GM23338 (cell line): ENCODE results near the gene MAD1L1. TPM values are rescaled to one million over a fixed set of nuclear protein-coding genes. Genes with fewer than 3 reads are reported as not detected.

Experiments used
- ATAC-seq: fragments of 200-7000 bp; cut with Tn5 transposase; 3 replicates; pipeline ENCODE4 v1.9.1; 2020
- DNase-seq: peaks from one replicate; pipeline ENCODE4 v3.0.0-alpha.2; 2015; ENCODE audit warnings: low spot score
- H2AFZ ChIP-seq: fragments of 200-600 bp; sonication (generic); 2 replicates; pipeline ENCODE4 v1.8.0; 2016; ENCODE audit warnings: antibody characterized with exemption, mild to moderate bottlenecking, moderate library complexity
- H3F3A ChIP-seq: fragments of 200-600 bp; sonication (generic); replicated peaks from 2 replicates; pipeline ENCODE4 v1.8.0; 2017; ENCODE audit warnings: antibody characterized with exemption, mixed run types, low read depth
- H3K27ac ChIP-seq: fragments of 200-600 bp; sonication (generic); 2 replicates; pipeline ENCODE4 v1.6.1; 2016; ENCODE audit warnings: low read depth
- H3K27me3 ChIP-seq: fragments of 200-600 bp; sonication (generic); 2 replicates; pipeline ENCODE4 v1.8.0; 2016; ENCODE audit warnings: mild to moderate bottlenecking, mixed run types, moderate library complexity; ENCODE audit not compliant: insufficient read depth
- H3K36me3 ChIP-seq: fragments of 200-600 bp; sonication (generic); 2 replicates; pipeline ENCODE4 v1.8.0; 2016; ENCODE audit warnings: mild to moderate bottlenecking; ENCODE audit not compliant: insufficient read depth
- H3K4me1 ChIP-seq: fragments of 200-600 bp; sonication (generic); 2 replicates; pipeline ENCODE4 v1.8.0; 2016; ENCODE audit warnings: mild to moderate bottlenecking, moderate library complexity; ENCODE audit not compliant: insufficient read depth
- H3K4me2 ChIP-seq: fragments of 200-600 bp; sonication (generic); 2 replicates; pipeline ENCODE4 v1.7.1; 2017; ENCODE audit warnings: mixed run types
- H3K4me3 ChIP-seq: fragments of 200-600 bp; sonication (generic); 2 replicates; pipeline ENCODE4 v1.6.1; 2016; ENCODE audit warnings: mixed run types
- H3K79me2 ChIP-seq: fragments of 200-600 bp; sonication (generic); replicated peaks from 2 replicates; pipeline ENCODE4 v1.8.0; 2017; ENCODE audit warnings: mild to moderate bottlenecking; ENCODE audit not compliant: insufficient read depth
- H3K9me2 ChIP-seq: fragments of 200-600 bp; sonication (generic); 2 replicates; pipeline ENCODE4 v1.8.0; 2017; ENCODE audit not compliant: insufficient read depth
- H4K20me1 ChIP-seq: fragments of 200-600 bp; sonication (generic); replicated peaks from 2 replicates; pipeline ENCODE4 v1.8.0; 2017; ENCODE audit warnings: mild to moderate bottlenecking; ENCODE audit not compliant: insufficient read depth
- H3K27ac Mint-ChIP-seq: 2 replicates; pipeline ENCODE4 v1.8.0; 2020; ENCODE audit warnings: inconsistent platforms, mild to moderate bottlenecking, moderate library complexity, mixed read lengths
- H3K27me3 Mint-ChIP-seq: 3 replicates; pipeline ENCODE4 v1.8.0; 2022; ENCODE audit warnings: low read depth, mild to moderate bottlenecking, moderate library complexity, mixed read lengths, inconsistent platforms; ENCODE audit not compliant: insufficient read depth, poor library complexity
- H3K36me3 Mint-ChIP-seq: 3 replicates; pipeline ENCODE4 v1.8.0; 2021; ENCODE audit warnings: low read depth, mild to moderate bottlenecking, inconsistent platforms, moderate library complexity, mixed read lengths
- H3K4me1 Mint-ChIP-seq: 3 replicates; pipeline ENCODE4 v1.8.0; 2020; ENCODE audit warnings: mild to moderate bottlenecking, inconsistent platforms, mixed read lengths
- H3K4me3 Mint-ChIP-seq: 3 replicates; pipeline ENCODE4 v1.8.0; 2021; ENCODE audit warnings: moderate library complexity, mild to moderate bottlenecking, inconsistent platforms, mixed read lengths
- H3K9me3 Mint-ChIP-seq: 3 replicates; pipeline ENCODE4 v1.8.0; 2020; ENCODE audit warnings: moderate library complexity, mild to moderate bottlenecking, inconsistent platforms, mixed read lengths
- CREB1 ChIP-seq: fragments of 250-450 bp; sonication (Bioruptor Pico); IDR thresholded peaks from 2 replicates; pipeline ENCODE4 v1.5.0; 2020; ENCODE audit warnings: low read depth, mild to moderate bottlenecking, moderate library complexity
- EZH2 ChIP-seq: fragments of 200-600 bp; sonication (generic); IDR thresholded peaks from one replicate; pipeline ENCODE4 v1.8.0; 2017; ENCODE audit warnings: antibody characterized with exemption, mild to moderate bottlenecking, low read depth; ENCODE audit not compliant: unreplicated experiment
- EZH2phosphoT487 ChIP-seq: fragments of 200-600 bp; sonication (generic); IDR thresholded peaks from one replicate; pipeline ENCODE4 v1.8.1; 2018; ENCODE audit warnings: antibody characterized with exemption; ENCODE audit not compliant: unreplicated experiment
- JUNB ChIP-seq: IDR thresholded peaks from one replicate; pipeline ENCODE4 v1.6.1; 2016; ENCODE audit warnings: antibody characterized with exemption; ENCODE audit not compliant: unreplicated experiment
- NANOG ChIP-seq: IDR thresholded peaks from 2 replicates; pipeline ENCODE4 v1.6.1; 2016; ENCODE audit warnings: antibody characterized with exemption, borderline replicate concordance
- POLR2AphosphoS5 ChIP-seq: IDR thresholded peaks from 2 replicates; pipeline ENCODE4 v1.6.1; 2016; ENCODE audit warnings: antibody characterized with exemption, low read depth
- STAT1 ChIP-seq: IDR thresholded peaks from one replicate; pipeline ENCODE4 v1.6.1; 2016; ENCODE audit warnings: antibody characterized with exemption; ENCODE audit not compliant: unreplicated experiment
- polyA plus RNA-seq: library from polyadenylated mRNA; unstranded; fragments of >200 nt; fragmentation: Nextera tagmentation; extraction: Ambion mirVana; gene quantifications from 2 replicates; pipeline ENCODE4 v1.2.1, GENCODE V29; 2016
- total RNA-seq: library from RNA; depleted of rRNA; stranded (reverse); fragments of >200 nt; shearing (Covaris generic); gene quantifications from 2 replicates; pipeline ENCODE4 v1.2.3, GENCODE V29; 2014
- TF ChIP-seq, protein P1 (sequence below), 2 experiments: fragments of 200-600 bp in 1 of 2; sonication (generic) in 1 of 2; conservative IDR thresholded peaks; 2 replicates each; pipeline versions ENCODE4 v1.5.1 to v1.6.1; 2016 to 2017; ENCODE audit warnings: antibody characterized with exemption in 2 of 2, low read depth in 2 of 2, mild to moderate bottlenecking in 2 of 2, moderate library complexity in 1 of 2
- TF ChIP-seq, protein P2 (sequence below): IDR thresholded peaks from one replicate; pipeline ENCODE4 v1.6.1; 2018; ENCODE audit warnings: antibody characterized with exemption; ENCODE audit not compliant: unreplicated experiment
- TF ChIP-seq, protein P3 (sequence below): fragments of 250-450 bp; sonication (Bioruptor Pico); IDR thresholded peaks from 2 replicates; pipeline ENCODE4 v1.5.0; 2020; ENCODE audit warnings: mild to moderate bottlenecking, moderate library complexity

MAD1L1 gene
- total and polyA plus RNA-seq, 2 experiments from 2014 or later: 40.3 to 59.3 TPM

DNA sequence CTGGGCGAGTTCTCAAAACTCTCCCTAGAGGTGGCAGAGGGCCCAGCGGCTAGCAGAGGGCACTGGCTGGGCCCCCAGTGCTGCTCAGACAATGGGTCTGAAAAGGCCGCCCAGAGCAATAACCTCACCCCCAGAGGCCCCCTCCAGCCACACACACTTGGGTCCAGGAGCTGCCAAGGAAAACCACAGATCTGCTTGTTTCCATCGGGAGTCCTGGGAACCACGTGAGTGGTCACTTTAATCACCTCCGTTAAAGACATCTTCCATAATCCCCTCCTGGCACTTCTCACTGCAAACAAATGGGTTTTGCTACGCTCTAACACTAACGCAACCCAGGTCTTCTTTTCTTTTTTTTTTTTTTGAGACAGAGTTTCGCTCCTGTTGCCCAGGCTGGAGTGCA is 39.3 kb upstream of the MAD1L1 start (continued):
- TF ChIP-seq, protein P1, sequence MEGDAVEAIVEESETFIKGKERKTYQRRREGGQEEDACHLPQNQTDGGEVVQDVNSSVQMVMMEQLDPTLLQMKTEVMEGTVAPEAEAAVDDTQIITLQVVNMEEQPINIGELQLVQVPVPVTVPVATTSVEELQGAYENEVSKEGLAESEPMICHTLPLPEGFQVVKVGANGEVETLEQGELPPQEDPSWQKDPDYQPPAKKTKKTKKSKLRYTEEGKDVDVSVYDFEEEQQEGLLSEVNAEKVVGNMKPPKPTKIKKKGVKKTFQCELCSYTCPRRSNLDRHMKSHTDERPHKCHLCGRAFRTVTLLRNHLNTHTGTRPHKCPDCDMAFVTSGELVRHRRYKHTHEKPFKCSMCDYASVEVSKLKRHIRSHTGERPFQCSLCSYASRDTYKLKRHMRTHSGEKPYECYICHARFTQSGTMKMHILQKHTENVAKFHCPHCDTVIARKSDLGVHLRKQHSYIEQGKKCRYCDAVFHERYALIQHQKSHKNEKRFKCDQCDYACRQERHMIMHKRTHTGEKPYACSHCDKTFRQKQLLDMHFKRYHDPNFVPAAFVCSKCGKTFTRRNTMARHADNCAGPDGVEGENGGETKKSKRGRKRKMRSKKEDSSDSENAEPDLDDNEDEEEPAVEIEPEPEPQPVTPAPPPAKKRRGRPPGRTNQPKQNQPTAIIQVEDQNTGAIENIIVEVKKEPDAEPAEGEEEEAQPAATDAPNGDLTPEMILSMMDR (conservative IDR thresholded peaks at IDR 0.05; ENCODE audit: low read depth in 2 of 2): no peak
- TF ChIP-seq CREB1: no peak

DNA sequence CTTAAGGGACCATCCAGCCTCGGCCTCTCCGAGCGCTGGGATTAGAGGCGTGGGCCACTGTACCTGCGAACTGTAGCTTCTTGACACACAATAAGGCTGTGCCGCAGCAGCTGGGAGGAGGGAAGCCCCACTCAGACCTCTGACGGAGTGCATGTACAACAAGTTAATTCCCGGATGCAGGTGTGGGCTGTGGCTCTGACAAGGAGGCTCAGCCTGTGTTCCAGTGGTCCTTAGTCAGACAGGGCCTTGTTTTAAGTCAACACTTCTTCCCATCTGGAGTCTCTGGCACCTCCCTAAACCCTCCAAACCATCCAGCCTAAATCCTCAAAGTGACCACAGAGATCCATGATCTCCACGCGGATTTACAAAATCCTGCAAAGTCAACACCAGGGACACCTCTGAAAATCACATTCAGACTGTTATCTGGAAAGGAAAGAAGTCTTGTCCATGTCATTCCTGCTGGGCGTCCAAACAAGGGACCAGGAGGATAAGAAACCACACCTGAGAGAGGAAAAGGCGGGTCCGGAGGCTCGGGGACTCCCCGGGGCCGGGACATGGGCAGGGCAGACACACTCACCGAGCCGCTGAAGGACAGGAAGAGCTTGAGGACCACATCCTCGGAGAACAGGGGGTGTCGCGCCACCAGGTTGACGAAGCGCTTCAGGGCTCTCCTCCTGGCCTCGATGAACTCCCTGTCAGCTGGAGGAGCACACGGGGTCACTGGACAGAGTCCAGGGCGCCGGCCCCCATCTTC is 38.7 kb upstream of the MAD1L1 start:
- ATAC-seq: no peak
- H3K4me1 Mint-ChIP-seq: peaks cover 6% of the 10 kb centered on the region
- peaks cover 32% of the 10 kb centered on the region for H3K36me3 Mint-ChIP-seq
- no peak overlapping the region for H3K4me3 ChIP-seq
- no peaks in the 10 kb centered on the region for H3K9me2 ChIP-seq
- H2AFZ ChIP-seq: no peak overlapping the region
- 0 out of 2 replicates have a peak, but pooled peaks cover 2% of the 10 kb centered on the region for H3K36me3 ChIP-seq
- H3K9me3 Mint-ChIP-seq: peaks cover 11% of the 10 kb centered on the region
- H3K27me3 Mint-ChIP-seq: peaks cover 2% of the 10 kb centered on the region
- H3K27ac Mint-ChIP-seq: no peak overlapping the region
- H3K79me2 ChIP-seq: no peaks in the 10 kb centered on the region
- H3K4me2 ChIP-seq: no peak overlapping the region
- no peaks in the 10 kb centered on the region for H4K20me1 ChIP-seq
- H3K4me1 ChIP-seq: peaks cover 14% of the 10 kb centered on the region; the same call in 1 of the 2 replicates
- H3F3A ChIP-seq: 0 out of 2 replicates have a peak, but pooled peaks cover 3% of the 10 kb centered on the region
- no peak for DNase-seq
- no peak overlapping the region for H3K4me3 Mint-ChIP-seq
- no peaks in the 10 kb centered on the region for H3K27me3 ChIP-seq
- H3K27ac ChIP-seq: no peak overlapping the region
- TF ChIP-seq STAT1 (no peak), EZH2 (no peak), NANOG (no peak), JUNB (no peak), EZH2phosphoT487 (no peak), POLR2AphosphoS5 (no peak)
- TF ChIP-seq, protein P2, sequence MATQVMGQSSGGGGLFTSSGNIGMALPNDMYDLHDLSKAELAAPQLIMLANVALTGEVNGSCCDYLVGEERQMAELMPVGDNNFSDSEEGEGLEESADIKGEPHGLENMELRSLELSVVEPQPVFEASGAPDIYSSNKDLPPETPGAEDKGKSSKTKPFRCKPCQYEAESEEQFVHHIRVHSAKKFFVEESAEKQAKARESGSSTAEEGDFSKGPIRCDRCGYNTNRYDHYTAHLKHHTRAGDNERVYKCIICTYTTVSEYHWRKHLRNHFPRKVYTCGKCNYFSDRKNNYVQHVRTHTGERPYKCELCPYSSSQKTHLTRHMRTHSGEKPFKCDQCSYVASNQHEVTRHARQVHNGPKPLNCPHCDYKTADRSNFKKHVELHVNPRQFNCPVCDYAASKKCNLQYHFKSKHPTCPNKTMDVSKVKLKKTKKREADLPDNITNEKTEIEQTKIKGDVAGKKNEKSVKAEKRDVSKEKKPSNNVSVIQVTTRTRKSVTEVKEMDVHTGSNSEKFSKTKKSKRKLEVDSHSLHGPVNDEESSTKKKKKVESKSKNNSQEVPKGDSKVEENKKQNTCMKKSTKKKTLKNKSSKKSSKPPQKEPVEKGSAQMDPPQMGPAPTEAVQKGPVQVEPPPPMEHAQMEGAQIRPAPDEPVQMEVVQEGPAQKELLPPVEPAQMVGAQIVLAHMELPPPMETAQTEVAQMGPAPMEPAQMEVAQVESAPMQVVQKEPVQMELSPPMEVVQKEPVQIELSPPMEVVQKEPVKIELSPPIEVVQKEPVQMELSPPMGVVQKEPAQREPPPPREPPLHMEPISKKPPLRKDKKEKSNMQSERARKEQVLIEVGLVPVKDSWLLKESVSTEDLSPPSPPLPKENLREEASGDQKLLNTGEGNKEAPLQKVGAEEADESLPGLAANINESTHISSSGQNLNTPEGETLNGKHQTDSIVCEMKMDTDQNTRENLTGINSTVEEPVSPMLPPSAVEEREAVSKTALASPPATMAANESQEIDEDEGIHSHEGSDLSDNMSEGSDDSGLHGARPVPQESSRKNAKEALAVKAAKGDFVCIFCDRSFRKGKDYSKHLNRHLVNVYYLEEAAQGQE: no peak
- TF ChIP-seq, protein P3, sequence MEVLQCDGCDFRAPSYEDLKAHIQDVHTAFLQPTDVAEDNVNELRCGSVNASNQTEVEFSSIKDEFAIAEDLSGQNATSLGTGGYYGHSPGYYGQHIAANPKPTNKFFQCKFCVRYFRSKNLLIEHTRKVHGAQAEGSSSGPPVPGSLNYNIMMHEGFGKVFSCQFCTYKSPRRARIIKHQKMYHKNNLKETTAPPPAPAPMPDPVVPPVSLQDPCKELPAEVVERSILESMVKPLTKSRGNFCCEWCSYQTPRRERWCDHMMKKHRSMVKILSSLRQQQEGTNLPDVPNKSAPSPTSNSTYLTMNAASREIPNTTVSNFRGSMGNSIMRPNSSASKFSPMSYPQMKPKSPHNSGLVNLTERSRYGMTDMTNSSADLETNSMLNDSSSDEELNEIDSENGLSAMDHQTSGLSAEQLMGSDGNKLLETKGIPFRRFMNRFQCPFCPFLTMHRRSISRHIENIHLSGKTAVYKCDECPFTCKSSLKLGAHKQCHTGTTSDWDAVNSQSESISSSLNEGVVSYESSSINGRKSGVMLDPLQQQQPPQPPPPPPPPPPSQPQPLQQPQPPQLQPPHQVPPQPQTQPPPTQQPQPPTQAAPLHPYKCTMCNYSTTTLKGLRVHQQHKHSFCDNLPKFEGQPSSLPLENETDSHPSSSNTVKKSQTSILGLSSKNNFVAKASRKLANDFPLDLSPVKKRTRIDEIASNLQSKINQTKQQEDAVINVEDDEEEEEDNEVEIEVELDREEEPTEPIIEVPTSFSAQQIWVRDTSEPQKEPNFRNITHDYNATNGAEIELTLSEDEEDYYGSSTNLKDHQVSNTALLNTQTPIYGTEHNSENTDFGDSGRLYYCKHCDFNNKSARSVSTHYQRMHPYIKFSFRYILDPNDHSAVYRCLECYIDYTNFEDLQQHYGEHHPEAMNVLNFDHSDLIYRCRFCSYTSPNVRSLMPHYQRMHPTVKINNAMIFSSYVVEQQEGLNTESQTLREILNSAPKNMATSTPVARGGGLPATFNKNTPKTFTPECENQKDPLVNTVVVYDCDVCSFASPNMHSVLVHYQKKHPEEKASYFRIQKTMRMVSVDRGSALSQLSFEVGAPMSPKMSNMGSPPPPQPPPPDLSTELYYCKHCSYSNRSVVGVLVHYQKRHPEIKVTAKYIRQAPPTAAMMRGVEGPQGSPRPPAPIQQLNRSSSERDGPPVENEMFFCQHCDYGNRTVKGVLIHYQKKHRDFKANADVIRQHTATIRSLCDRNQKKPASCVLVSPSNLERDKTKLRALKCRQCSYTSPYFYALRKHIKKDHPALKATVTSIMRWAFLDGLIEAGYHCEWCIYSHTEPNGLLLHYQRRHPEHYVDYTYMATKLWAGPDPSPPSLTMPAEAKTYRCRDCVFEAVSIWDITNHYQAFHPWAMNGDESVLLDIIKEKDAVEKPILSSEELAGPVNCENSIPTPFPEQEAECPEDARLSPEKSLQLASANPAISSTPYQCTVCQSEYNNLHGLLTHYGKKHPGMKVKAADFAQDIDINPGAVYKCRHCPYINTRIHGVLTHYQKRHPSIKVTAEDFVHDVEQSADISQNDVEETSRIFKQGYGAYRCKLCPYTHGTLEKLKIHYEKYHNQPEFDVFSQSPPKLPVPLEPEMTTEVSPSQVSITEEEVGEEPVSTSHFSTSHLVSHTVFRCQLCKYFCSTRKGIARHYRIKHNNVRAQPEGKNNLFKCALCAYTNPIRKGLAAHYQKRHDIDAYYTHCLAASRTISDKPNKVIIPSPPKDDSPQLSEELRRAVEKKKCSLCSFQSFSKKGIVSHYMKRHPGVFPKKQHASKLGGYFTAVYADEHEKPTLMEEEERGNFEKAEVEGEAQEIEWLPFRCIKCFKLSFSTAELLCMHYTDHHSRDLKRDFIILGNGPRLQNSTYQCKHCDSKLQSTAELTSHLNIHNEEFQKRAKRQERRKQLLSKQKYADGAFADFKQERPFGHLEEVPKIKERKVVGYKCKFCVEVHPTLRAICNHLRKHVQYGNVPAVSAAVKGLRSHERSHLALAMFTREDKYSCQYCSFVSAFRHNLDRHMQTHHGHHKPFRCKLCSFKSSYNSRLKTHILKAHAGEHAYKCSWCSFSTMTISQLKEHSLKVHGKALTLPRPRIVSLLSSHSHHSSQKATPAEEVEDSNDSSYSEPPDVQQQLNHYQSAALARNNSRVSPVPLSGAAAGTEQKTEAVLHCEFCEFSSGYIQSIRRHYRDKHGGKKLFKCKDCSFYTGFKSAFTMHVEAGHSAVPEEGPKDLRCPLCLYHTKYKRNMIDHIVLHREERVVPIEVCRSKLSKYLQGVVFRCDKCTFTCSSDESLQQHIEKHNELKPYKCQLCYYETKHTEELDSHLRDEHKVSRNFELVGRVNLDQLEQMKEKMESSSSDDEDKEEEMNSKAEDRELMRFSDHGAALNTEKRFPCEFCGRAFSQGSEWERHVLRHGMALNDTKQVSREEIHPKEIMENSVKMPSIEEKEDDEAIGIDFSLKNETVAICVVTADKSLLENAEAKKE (CRISPR knock-in tag): no peak
- TF ChIP-seq, protein P1 (conservative IDR thresholded peaks at IDR 0.05; ENCODE audit: low read depth in 2 of 2): no peak
